A549 (cell line): ENCODE results near the gene SEMA7A.
"Not testable (repeated sequence)": the region's sequence is repeated elsewhere in the genome, so short reads cannot be mapped to it uniquely, and the experiment has no call there.

Experiments used
- CEBPB ChIP-seq, 2 experiments: fragments of >200 bp in 1 of 2; sonication (Bioruptor Twin) in 1 of 2; formaldehyde crosslinking in 1 of 2; IDR thresholded peaks; 2 replicates each; pipeline ENCODE4 v1.6.1; 2012 to 2016
- CTCF ChIP-seq: fragments of >200 bp; sonication (Bioruptor Twin); formaldehyde crosslinking; IDR thresholded peaks from 3 replicates; pipeline ENCODE4 v1.5.1; 2016
- EP300 ChIP-seq, 2 experiments: fragments of >200 bp; sonication (Bioruptor Twin); formaldehyde crosslinking; IDR thresholded peaks; 2 replicates in 1 of 2; 3 replicates in 1 of 2; pipeline ENCODE4 v1.6.1; 2016 to 2017
- KDM1A ChIP-seq: fragments of 200-600 bp; sonication (generic); IDR thresholded peaks from 2 replicates; pipeline ENCODE4 v1.6.1; 2016; ENCODE audit warnings: low read depth, mild to moderate bottlenecking
- MAFK ChIP-seq: fragments of 450-650 bp; IDR thresholded peaks from 2 replicates; pipeline ENCODE4 v1.6.1; 2014; ENCODE audit not compliant: partially characterized antibody
- POLR2A ChIP-seq: IDR thresholded peaks from 2 replicates; pipeline ENCODE4 v1.6.1; 2012; ENCODE audit warnings: mild to moderate bottlenecking, low read length
- RAD21 ChIP-seq, 2 experiments: fragments of >200 bp in 1 of 2; sonication (Bioruptor Twin) in 1 of 2; formaldehyde crosslinking in 1 of 2; IDR thresholded peaks in 1 of 2; conservative IDR thresholded peaks in 1 of 2; 2 replicates in 1 of 2; 3 replicates in 1 of 2; pipeline ENCODE4 v1.6.1; 2012 to 2018; ENCODE audit warnings: inconsistent platforms in 1 of 2
- SMC3 ChIP-seq: fragments of >200 bp; sonication (Bioruptor Twin); formaldehyde crosslinking; IDR thresholded peaks from 3 replicates; pipeline ENCODE4 v1.6.1; 2018; ENCODE audit warnings: inconsistent platforms
- USF2 ChIP-seq: fragments of 450-650 bp; IDR thresholded peaks from 2 replicates; pipeline ENCODE4 v1.6.1; 2014; ENCODE audit warnings: antibody characterized with exemption
- TF ChIP-seq, protein P1 (sequence below): fragments of 150-350 bp; IDR thresholded peaks from 2 replicates; pipeline ENCODE4 v1.6.1; 2014; ENCODE audit warnings: low read depth, mild to moderate bottlenecking, low read length
- TF ChIP-seq, protein P2 (sequence below): IDR thresholded peaks from 2 replicates; pipeline ENCODE4 v1.6.1; 2012; ENCODE audit warnings: low read depth, borderline replicate concordance

- TF ChIP-seq CTCF; POLR2A; EP300 (IDR thresholded peaks at IDR 0.05); USF2; RAD21 (conservative IDR thresholded peaks at IDR 0.05 in 1 of 2, IDR thresholded peaks at IDR 0.05 in 1 of 2); CEBPB (IDR thresholded peaks at IDR 0.05); SMC3; KDM1A; MAFK: not testable (repeated sequence)
- TF ChIP-seq, protein P1, sequence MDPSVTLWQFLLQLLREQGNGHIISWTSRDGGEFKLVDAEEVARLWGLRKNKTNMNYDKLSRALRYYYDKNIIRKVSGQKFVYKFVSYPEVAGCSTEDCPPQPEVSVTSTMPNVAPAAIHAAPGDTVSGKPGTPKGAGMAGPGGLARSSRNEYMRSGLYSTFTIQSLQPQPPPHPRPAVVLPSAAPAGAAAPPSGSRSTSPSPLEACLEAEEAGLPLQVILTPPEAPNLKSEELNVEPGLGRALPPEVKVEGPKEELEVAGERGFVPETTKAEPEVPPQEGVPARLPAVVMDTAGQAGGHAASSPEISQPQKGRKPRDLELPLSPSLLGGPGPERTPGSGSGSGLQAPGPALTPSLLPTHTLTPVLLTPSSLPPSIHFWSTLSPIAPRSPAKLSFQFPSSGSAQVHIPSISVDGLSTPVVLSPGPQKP = not testable (repeated sequence)
- TF ChIP-seq, protein P2, sequence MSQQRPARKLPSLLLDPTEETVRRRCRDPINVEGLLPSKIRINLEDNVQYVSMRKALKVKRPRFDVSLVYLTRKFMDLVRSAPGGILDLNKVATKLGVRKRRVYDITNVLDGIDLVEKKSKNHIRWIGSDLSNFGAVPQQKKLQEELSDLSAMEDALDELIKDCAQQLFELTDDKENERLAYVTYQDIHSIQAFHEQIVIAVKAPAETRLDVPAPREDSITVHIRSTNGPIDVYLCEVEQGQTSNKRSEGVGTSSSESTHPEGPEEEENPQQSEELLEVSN = not testable (repeated sequence)
Measured at GRCh38 chr15:74480364-74480763, 46.6 kb upstream of the SEMA7A start.
